HT1080 (cell line): ENCODE measurements around the gene MYBPC3. TPM values are rescaled to one million over a fixed set of nuclear protein-coding genes. Genes with fewer than 3 reads are reported as not detected.
A peak's percentile ranks its signal among the peaks of the same experiment; 100 is the strongest.
"Not testable (repeated sequence)": the region's sequence is repeated elsewhere in the genome, so short reads cannot be mapped to it uniquely, and the experiment has no call there.

ENCODE experiments used
- DNase-seq: peaks from one replicate; pipeline ENCODE4 v3.0.0-alpha.2; 2015; ENCODE audit warnings: low read depth
- total RNA-seq: library from RNA; depleted of rRNA; stranded (reverse); fragments of >200 nt; shearing (Covaris generic); gene quantifications from 2 replicates; pipeline ENCODE4 v1.2.3, GENCODE V29; 2014

MYBPC3 gene
- total RNA-seq, 1 experiment from 2014 or later, result not detected

GRCh38 chr11:47340010-47340409, 12.5 kb downstream of the MYBPC3 start:
- no peak for DNase-seq

- DNase-seq, result no peak
Observed at GRCh38 chr11:47338396-47339241, 13.9 kb downstream of the MYBPC3 start.

- no peak for DNase-seq
Observed at GRCh38 chr11:47337229-47337924, 15.1 kb downstream of the MYBPC3 start.

- DNase-seq, result no peak
Observed at GRCh38 chr11:47336595-47336994, 15.9 kb downstream of the MYBPC3 start.

GRCh38 chr11:47335733-47336132, 16.8 kb downstream of the MYBPC3 start:
- DNase-seq, result no peak

- not testable (repeated sequence) for DNase-seq
Observed at GRCh38 chr11:47334699-47335411, 17.6 kb downstream of the MYBPC3 start.

DNA sequence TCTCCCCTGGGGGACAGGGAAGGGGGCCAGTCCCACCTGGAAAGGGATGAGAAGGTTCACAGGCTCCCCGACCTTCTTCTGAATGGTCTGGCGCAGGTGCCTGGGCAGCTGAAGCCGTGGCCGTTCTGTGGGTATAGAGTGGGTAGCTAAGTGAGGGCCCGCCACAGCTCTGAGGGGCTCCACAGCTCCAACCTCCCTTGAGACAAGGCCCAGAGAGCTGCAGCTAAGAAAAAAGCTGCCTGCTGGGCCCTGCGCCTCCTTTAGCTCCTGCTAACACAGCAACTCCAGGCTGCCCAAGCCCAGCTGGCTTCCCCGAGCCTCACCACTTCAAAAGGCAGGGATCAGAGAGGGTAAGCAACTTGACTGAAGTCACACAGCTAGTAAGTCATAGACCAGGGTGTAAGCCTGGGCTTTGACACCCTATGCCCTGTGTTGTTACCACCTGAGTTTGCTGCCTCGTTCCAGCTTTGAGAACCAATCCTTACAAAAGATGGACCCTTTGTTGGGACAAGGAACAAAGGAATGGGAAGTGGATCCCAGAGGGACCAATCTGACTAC, 18.5 kb downstream of the MYBPC3 start:
- DNase-seq, result no peak

DNA sequence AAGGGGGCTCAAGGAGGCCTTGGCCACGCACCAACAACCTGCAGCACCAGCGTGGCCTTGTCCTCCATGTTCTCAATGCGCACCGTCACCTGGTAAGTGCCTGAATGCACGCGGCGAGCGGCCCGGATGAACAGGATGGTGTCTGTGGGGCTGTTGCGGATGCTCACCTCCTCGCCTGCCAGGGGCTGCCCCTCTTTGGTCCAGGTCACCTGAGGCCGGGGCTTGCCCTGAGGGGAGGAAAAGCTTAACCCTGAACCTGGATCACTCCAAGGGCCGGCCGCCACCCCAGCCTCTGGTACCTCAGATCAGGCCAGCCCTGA, 19.0 kb downstream of the MYBPC3 start:
- no peak for DNase-seq

DNA sequence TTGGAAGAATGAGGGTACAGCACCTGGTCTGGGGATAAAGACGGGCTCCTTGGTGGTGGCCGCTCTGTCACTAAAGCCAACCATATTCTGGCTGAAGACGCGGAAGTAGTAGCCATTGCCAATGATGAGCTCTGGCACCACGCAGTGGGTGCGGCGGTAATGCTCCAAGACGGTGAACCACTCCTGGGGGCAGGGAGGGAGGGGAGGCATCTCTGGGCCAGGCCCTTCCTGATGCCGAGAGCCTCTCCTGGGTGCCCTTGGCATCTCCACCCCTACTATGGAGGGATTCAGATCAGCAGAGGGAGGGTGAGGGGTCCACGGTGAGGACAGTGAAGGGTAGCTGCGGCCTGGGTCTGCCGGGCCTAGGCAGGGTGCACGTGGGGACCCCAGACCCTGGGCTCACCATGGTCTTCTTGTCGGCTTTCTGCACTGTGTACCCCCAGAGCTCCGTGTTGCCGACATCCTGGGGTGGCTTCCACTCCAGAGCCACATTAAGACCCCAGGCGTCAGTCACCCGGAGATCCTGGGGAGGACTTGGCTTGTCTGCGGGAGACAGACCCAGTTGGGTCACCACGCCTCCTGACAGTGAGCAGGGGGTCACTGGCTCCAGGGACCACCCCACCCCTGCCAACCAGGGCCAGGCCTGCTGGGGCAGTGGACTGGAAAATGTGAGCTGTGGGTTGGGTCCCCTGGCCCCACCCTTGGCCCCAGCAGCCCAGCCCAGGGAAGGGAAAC, 19.5 kb downstream of the MYBPC3 start:
- no peak for DNase-seq

DNA sequence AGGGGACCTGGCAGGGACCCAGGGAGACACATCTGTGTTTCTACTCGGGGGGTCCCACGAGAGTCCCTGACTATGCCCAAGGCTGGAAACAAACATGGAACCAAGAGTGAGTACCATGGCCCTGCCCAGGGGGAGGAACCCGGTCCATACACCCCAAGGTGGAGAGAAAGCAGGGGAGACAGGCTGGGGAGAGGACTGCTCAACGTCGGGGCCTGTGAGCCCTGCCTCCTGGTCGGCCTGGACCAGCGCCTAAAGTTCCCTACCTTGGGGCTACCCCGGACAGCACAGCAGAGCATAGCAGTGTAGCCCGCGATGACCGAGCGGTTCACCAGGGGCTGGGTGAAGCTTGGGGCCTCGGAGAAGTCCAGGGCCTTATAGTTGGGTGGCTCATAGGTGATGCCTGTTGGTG, 20.2 kb downstream of the MYBPC3 start:
- no peak for DNase-seq

DNA sequence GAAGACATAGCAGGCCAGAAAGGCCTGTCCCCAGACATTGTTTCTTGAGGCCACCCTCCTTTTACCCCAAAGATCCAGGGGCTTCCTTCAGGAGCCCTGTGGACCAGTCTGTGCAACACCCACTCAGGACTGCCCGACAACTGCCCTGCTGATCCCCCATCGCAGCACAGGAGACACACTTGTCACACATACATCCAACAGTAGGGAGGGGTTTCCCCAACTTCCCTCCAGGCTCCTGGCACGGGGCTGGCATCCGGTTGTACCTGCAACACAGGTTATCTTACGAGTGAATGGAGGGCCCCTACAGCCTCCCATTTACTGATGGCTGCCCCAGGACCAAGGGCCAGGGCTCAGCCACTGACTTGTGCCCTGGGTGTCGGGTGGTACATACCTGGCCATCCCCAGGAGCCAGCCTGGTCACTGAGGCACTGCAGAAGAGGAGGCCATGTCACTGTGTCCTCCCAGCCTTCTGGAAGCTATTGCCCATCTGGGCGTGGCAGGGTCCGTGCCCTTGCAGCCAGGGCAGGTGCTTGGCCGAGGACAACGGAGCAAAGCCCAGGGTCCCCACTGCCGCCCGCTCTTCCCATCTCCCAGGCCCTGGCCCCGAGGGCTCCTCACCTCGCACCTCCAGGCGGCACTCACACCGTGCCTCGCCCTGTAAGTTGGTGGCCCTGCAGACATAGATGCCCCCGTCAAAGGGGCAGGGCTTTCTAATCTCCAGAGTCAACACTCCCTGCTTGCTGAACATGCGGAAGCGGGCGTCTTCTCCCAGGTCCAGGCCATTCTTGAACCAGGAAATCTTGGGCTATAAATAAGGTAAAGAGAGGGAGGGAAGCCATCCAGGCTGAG, 20.8 kb downstream of the MYBPC3 start:
- DNase-seq, result no peak

GRCh38 chr11:47329987-47330931, 22.2 kb downstream of the MYBPC3 start:
- peak; percentile 32 for DNase-seq

DNA sequence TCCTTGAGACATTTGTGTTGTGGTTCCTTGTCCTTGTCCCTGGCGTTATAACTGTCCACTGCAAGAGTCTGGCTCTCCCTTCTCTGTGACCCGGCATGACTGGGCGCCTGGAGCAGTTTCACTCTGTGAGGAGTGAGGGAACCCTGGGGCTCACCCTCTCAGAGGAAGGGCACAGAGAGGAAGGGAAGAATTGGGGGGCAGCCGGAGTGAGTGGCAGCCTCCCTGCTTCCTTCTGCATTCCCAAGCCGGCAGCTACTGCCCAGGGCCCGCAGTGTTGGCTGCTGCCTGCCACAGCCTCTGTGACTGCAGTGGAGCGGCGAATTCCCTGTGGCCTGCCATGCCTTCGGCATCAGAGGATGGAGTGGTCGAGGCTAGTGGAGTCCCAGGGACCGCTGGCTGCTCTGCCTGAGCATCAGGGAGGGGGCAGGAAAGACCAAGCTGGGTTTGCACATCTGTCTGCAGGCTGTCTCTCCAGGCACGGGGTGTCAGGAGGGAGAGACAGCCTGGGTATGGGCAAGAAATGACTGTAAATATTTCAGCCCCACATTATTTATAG, 23.0 kb downstream of the MYBPC3 start:
- no peak for DNase-seq

DNA sequence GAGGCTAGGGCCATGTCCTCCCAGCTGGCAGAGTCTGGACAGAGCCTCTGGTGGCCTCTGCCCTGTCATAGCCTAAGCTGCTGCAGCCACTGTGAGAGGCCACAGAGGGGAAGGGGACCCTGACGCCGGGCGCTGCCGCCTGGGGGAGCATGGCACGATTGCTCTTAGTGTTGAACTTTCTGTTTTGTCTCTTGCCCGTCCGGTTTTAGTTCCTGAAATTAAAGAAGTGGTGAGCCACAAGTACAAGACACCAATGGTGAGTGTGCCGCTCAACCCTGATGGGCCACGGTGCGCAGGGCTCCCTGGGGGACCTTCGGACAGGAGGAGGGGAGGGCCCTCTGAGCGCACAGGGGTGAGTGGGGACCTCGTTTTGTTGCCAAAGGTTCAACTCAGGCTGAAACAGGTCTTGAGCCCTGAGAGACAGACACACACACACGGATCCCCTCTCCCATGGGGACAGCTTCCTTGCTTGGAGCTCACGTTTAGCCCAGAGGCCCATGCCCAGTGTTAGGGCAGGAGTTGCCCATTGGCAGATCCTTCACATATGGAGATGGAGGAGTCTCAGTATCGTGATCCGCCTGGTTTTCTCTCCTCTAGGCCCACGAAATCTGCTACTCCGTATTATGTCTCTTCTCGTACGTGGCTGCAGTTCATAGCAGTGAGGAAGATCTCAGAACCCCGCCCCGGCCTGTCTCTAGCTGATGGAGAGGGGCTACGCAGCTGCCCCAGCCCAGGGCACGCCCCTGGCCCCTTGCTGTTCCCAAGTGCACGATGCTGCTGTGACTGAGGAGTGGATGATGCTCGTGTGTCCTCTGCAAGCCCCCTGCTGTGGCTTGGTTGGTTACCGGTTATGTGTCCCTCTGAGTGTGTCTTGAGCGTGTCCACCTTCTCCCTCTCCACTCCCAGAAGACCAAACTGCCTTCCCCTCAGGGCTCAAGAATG, 23.8 kb downstream of the MYBPC3 start:
- no peak for DNase-seq

DNA sequence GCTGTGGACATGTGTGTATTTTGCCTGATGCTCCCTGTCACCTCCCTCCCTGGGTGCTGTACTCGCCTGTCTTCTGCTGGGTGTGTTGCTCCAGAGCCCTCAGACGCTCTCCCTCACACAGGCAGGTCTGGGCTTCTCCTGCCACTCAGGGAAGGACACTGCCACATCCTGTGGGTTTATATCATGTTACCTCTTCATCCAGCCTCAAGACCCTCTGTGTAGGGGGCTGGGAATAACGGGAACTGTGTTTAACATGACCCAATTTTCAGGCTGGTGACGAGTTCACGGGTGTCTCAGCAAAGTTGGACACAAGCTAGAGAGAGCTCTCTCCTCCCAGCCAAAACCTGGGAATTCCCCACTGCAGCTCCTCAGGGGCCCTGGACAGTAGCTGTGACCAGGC, 24.6 kb downstream of the MYBPC3 start:
- no peak for DNase-seq

DNA sequence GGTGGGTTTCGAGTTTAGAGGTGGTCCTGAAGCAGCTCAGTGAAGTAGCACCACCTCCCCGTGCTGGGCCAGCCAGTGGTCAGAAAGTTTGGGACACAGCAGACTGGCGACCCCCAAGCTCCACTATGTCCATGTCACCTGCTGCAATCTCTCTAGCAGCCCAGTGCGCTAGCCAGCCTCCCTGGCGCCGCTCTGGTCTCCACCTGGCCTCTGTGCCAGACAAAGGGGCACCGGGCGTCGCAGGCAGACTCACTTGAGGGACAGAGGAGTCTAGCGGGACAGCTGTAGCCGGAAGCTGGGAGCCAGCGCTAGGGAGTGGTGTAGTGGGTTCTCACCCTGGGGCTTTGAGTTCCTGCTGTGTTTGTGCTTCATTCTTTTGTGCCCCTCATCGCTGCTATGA, 25.5 kb downstream of the MYBPC3 start:
- DNase-seq, result no peak

DNA sequence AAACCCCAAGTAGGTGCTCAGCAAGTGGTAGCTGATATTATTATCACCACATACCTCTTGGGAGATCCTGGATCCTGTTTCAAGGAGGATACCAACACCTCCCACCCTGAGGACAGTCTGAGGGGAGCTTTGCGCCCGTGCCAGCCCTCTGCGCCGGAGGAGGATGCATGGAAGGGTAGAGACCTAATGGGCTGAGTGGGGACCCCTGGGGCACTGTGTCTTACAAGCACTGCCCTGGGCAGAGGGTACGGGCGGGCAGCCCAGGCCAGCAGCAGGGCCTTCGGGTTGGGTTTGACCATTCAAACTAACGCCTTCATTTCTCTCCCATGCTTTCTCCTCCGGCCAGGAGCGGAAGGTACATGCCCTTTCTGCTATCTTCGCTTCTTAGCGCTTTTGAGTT, 26.3 kb downstream of the MYBPC3 start:
- no peak for DNase-seq
